ENCODE results near the gene EML6.

DNA sequence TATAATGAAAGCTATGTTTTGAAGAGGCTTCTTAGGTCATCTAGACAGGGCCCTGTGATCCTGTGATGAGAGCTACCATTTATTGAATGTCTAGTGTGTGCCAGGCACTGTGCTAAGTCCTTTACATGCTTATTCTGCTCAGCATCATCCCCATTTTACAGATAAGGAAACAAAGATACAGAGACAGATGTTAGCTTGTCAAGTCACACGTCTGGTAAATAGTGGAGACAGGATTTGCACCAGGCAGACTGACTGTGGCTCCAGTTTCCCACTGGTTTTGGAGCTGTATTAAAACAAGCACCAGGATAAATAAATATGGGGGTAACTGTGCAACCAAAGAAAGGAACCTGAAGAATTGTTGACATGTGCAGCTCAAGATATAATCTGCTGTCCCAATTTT is 19.2 kb upstream of the EML6 start:
- TF ChIP-seq, protein P1, sequence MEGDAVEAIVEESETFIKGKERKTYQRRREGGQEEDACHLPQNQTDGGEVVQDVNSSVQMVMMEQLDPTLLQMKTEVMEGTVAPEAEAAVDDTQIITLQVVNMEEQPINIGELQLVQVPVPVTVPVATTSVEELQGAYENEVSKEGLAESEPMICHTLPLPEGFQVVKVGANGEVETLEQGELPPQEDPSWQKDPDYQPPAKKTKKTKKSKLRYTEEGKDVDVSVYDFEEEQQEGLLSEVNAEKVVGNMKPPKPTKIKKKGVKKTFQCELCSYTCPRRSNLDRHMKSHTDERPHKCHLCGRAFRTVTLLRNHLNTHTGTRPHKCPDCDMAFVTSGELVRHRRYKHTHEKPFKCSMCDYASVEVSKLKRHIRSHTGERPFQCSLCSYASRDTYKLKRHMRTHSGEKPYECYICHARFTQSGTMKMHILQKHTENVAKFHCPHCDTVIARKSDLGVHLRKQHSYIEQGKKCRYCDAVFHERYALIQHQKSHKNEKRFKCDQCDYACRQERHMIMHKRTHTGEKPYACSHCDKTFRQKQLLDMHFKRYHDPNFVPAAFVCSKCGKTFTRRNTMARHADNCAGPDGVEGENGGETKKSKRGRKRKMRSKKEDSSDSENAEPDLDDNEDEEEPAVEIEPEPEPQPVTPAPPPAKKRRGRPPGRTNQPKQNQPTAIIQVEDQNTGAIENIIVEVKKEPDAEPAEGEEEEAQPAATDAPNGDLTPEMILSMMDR (IDR thresholded peaks at IDR 0.05) = no peak
- TF ChIP-seq POLR2A (IDR thresholded peaks at IDR 0.05) = no peak
